HUDEP-2 (cell line): Measurements from ENCODE around the gene NPLOC4.
"Not testable (repeated sequence)": the region's sequence is repeated elsewhere in the genome, so short reads cannot be mapped to it uniquely, and the experiment has no call there.

Experiments used
- DNase-seq, 76 experiments: peaks; one replicate each; lab custom pipeline; 2025; ENCODE audit not compliant: unreplicated experiment in 76 of 76; lab: John Stamatoyannopoulos, UW

NPLOC4 gene

DNA sequence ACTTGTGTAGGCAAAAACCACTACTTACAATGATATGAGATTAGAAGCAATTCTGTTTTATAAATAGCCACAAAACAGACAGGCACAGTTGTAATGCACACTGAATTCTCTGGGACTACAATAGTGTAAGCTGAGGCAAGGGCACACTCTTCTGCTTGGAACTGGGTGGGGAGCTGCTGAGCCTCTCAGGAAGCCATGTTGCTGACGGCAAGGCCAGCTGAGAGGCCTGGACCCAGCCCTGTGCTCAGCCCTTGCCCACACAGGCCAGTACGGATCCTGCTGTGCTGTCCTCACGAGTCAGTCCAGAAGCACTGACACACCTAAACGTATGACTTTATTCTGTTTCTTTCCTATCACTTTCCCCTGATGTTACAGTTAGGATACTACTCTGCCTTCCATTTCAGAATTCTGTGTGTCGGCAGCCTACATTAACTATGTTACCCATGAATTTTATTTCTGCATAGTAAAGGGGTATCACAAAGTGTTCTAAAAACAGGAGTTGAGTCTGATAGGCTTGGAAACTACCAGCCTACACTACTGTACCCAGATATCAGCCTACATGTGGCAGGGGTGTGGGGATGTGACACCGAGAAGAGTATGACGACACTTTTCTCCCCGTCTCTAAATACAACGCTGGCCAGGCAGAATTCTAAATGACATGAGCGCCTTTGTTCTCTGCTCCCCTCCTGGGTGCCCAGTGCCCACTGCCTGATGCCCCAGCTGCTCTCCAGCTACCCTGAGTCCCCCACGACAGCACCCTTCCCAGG is 43.6 kb downstream of the NPLOC4 start:
- DNase-seq: no peak

DNA sequence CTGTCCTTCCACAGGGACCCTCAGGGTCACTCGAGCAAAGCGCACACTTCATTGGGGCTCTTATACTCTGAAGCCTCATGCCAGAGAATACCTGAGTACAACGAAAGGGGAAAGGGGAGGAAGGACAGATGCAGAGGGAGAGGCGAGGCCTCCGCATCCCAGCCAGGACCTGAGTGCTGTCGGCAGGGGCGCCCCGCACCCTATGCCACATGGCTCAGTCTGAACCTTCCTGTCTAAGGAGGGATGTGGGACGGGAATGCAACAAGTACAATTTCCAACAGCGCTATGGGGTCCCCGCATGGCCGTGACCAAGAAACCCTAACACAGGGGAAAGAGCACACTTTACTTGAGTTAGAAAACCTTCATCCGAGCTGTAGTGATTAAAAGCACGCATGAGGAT is 44.9 kb downstream of the NPLOC4 start:
- no peak for DNase-seq

DNA sequence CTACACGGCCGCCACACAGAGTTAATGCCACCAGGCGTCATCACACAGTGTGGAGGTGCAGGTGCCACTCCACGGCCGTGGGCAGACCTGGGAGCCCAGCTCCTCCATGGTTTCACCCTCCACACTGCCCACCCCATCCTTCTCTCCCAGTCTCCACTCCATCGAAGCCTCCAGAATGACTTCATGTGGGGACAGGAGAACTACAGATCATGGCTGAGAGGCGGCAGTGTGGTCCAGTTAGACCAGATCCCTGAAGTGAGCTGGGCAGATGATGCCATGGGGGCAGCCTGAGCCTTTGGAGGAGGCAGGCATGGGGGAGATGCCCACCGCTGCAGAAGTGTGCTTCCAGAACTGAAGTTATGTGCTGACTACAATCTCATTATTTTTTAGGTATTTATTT is 46.8 kb downstream of the NPLOC4 start:
- DNase-seq: no peak

DNA sequence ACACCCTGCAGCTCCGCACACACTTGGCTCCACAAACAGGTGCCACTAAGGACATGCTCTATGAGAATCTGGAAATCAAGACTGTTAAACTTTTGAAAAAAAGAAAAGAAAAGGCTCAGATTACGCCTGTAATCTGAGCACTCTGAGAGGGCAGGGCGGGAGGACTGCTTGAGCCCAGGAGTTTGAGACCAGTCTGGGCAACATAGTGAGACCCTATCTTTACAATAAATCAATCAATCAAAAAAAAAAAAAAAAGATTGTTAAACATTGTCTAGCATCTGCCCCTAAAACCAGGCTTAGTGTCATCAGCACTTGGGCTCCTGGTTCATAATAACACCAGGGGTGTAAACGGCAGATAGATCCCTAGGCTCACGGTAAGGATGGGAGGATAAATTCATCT is 47.3 kb downstream of the NPLOC4 start:
- DNase-seq: no peak

DNA sequence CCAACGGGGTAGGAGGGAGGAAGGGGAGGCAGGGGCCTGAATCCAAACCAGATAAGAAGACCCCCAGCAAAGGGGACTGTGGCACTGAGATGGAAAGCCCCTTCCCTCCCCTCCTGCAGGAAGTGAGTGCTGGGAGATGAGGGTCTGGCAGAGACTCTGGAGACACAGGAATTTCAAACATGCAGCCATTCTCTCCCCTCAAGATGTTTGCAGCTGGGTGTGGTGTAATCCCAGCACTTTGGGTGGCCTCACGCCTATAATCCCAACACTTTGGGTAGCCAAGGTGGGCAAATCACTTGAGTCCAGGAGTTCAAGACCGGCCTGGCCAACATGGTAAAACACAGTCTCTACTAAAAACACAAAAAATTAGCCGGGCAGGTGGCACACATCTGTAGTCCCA is 50.8 kb downstream of the NPLOC4 start:
- no peak for DNase-seq

DNA sequence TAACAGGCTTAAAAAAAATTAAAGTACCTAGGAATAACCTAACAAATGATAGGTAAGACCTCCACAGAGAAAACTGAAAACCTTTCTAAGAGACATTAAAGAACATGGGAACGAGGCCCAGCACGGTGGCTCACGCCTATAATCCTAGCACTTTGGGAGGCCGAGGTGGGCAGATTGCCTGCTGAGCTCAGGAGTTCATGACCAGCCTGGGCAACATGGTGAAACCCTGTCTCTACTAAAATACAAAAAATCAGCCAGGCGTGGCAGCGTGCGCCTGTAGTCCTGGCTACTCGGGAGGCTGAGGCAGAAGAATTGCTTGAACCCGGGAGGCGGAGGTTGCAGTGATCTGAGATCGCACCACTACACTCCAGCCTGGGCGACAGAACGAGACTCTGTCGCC is 52.1 kb downstream of the NPLOC4 start:
- DNase-seq: not testable (repeated sequence)

DNA sequence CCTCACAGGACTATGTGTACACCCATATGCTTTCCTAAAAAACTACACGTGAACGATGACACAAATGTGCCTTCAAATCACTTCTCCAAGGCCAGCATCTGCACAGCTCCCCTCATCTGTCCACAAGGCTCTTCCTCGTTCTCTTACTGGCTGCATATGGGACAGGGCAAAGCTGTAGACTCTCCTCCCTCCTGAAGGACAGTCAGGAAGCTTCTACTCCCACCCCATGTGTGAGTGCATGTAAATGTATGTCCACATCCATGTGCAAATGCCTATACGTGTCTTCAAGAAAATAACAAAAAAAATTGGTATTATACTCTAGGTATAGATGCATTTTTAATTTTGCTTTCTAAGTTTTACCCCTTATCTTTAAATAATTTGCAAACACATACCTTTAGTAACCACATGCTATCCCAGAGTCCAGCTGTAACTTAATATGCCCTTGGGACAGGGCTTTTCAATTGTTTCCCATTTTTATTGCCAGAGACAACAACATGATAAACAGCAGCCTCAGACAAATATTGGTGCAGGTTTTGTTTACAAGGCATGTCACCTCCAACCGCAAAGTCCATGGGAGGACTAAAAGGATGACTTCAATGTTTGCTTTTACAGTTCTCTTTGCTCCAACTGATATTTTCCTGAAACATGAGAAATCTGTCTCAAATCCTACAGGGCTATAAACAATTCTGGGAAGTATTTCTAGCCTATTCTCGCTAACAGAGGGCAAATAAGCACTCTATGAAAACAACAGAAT is 53.1 kb downstream of the NPLOC4 start:
- DNase-seq: no peak

DNA sequence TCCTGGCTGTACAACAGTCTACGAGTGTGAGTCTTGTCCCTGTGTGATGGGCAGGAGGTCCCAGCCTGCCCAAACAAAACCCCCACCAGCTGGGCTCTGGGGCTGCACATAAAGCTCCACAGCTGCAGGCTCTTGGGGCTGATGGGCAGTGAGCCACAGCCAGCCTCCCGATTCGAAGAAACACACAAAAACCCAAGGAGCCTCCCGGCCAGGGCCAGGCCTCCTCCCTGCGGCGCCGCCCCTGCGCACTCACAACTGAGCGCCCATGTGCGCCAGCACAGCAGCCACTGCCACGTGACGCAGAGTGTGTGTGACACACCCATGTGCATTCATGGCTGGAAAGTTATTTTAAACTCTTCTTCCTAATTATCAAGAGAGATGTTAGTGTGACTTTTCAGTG is 54.2 kb downstream of the NPLOC4 start:
- DNase-seq: peak in 52 of 76 experiments; percentile 9 to 88 (median 47)

DNA sequence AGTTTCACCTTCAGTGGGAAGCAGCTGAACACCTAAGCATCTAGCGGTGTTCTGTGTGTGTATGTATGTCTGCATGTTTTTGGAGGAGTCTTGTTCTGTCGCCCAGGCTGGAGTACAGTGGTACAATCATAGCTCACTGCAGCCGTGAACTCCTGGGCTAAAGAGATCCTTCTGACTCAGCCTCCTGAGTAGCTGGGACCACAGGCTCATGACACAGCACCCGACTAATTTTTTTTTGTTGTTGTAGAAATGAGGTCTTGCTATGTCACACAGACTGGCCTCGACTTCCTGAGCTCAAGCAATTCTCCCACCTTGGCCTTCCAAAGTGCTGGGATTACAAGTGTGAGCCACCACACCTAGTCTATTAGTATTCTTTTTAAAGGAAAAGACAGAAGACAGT is 54.6 kb downstream of the NPLOC4 start:
- no peak for DNase-seq

DNA sequence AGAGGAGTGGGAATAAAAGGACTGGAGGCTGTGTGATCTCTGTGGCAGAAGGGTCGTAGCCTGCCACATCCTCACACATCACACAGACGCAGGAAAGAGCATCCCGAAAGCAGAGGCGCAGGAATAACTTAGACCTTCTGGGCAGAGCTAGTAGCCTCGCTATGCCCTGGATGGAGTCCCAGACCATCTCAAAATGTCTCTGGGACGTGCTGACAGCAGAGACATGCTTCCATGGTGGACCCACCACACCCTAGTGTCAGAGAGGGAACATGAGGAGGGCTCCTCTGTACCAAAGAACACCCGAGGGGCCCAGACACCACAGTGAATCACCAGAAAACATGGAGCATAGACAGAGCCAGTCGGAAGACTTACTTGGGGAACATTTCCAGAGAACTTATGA is 55.2 kb downstream of the NPLOC4 start:
- DNase-seq: no peak

DNA sequence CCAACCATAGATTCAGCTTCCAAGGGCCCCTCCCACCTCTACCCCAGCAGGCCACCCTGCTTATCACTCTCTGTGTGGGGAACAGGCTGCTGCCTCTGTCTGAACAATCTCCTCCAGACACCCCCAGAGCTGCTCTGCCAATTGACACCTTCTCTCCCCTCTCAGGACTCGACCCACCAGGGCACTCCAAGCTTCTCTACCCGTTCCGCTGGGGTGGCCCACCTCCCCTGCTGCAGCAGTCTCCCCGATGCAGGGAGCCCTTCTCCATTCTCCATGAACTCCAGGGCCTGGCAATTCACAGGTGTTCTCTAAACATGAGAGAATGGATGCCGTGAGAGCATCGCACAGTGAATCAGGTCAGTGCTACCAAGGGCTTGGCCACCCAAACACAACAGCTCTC is 56.4 kb downstream of the NPLOC4 start:
- DNase-seq: peak in 18 of 76 experiments; percentile 2 to 41 (median 16)

DNA sequence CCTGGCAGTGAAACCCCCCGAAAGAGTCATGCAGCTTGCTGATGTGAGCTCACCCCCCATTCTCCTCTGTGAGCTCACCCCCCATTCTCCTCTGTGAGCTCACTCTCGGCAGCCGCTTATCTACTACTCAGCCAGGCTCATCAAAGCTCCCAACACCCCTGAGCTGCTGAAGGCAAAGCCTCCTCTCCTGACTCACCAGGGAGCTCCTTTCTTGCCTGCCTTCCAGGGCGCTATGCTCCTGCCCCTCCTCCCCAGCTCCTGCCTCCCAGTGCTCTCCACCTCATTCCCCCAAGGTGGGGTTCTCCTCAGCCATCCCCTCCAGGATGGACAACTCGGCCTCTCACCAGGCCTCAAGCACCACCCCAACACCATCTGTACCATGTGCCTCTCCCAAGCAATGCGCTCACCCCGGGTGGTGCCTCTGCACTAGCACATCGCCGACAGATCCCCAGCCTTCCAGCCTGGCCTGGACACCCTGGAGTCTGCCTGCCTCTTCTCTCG is 57.0 kb downstream of the NPLOC4 start:
- DNase-seq: peak in 28 of 76 experiments; percentile 3 to 67 (median 20)

DNA sequence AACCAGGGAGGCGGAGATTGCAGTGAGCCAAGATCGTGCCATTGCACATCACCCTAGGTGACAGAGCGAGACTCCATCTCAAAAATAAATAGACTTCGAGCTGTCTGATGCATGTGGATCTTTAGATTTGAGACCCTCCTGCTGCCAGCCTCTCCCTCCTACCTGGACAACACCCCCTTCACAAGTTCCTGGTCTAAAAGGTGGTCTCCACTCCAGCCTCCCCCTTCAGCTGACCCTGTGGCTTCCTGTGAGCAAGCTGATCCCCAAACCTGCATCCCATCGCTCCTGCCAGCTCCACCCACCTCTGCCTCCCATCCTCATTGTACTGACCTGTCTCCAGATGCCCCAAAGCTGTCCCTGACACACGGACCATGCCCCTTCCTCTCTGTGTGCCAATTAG is 57.6 kb downstream of the NPLOC4 start:
- DNase-seq: no peak

DNA sequence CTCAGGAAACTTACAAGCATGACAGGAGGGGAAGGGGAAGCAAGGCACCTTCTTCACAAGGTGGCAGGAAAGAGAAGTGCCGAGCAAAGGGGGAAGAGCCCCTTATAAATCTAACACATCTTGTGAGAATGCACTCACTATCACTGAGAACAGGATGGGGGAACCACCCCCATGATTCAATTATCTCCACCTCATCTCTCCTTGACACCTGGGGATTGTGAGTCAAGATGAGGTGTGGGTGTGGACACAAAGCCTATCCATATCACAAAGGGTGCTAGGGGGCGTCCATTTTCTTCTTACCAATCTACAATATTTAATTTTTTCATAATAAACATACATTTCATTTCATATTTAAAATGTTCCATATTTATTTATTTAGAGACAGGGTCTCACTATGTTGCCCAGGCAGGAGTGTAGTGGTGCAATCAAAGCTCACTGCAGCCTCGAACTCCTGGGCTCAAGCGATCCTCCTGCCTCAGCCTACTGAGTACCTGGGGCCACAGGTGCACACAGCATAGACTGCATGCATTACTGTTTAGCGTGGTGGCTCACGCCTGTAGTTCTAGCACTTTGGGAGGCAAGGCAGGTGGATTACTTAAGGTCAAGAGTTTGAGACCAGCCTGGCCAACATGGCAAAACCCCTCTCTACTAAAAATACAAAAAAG is 58.2 kb downstream of the NPLOC4 start:
- no peak for DNase-seq

DNA sequence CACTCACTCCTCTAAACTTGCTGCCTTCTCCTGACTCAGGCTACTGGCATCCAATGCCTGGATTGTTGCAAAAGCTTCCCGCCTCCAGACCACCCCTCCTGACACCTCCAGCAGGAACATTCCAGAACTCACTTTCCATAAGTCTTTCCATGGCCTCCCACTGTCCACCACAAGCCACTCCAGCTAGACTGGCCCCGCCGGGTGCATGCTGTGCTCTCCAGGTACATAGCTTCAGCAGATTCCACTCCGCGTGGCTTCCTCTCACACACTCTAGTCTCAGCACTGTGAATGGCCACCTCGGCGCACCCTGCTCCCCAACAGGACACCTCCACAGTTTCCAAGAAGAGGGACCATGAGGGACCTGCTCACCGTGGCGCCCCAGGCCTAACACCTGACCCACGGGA is 58.9 kb downstream of the NPLOC4 start:
- DNase-seq: peak in 1 of 76 experiments; percentile 4

DNA sequence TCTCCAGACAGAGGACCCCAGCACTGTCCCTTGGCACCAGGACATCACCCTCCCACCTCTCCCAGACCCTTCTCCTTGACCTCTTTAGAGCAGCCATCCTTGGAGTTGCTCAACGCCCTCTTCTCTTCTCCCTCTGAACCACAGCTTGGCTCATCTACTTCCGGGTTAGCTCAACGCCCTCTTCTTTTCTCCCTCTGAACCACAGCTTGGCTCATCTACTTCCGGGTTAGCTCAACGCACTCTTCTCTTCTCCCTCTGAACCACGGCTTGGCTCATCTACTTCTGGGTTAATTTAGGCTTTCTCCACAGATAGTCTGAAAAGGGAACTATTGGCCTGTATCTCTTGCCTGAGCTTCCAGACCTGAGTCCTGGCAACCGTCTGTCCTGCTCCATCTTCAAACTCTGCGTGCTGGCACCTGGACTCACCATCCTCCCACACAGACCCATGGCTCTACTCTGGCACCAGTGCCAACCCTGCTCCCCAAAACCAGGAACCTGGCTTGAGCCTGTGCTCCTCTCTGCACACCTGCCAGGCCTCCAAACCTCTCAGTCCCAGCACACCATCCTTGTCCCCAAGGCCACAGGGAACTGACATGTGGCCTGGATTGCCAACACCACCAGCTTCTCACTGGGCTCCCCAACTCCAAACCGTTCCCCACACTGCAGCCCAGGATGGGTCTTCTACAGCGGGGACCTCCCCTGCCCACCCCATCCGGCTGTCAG is 59.5 kb downstream of the NPLOC4 start:
- no peak for DNase-seq

DNA sequence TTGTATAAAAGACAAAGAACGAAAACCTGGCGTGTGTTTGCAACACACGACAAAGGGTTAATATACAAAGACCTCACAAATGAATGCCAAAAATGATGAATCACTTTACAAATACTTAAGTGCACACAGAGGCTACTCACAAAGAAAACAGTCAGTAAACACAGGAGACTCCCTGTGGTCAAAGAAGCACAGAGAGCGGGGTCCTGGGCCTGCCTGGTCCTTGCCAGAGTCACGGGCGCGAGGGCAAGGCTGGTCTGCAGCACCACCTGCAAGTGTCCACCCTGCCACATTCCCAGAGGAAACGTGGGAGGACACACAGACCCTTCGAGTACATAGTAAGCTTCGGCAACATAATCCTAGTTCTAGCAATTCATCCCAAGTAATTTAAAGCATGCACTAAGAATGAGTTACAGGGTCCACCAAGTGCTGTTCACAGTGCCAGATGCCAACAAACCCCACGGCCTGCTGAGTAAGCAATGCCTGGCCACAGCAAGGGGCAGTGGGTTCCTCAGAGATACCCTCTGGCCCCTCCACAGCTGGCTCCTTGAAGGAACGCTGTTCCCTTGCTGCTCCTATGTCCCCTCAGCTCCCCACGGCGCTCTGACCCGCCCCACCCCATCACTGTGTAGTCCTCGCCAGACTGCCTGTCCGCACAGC is 60.2 kb downstream of the NPLOC4 start:
- DNase-seq: no peak

DNA sequence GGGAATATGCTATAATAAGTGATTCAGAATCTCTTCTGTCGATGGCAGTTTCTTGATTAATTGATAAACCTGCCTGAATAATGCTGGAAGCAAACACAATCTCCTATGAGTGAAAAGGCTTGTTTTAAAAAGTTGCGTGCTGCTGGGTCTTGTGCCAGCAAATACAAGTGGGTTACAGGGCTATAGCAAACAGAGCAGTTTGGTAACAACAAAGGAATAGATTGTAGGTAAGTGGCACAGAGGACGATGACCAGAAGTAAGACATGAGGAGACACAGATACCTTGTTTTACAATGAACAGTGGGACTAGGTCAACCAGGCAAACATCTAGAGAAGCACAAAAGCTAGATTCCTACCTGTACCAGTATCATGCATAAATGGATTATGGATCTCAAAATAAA is 61.1 kb downstream of the NPLOC4 start:
- no peak for DNase-seq

DNA sequence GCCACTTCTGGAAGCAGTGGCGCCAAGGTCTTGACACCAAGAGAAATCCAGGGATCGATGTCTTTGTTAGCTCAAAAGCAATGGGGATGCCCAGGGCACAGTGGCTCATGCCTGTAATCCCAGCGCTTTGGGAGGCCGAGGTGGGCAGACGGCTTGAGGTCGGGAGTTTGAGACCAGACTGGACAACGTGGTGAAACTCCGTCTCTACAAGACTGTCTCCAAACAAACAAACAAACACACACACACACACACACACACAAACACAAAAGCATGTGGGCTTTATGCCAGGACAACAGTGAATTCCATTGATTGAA is 62.3 kb downstream of the NPLOC4 start:
- DNase-seq: no peak

DNA sequence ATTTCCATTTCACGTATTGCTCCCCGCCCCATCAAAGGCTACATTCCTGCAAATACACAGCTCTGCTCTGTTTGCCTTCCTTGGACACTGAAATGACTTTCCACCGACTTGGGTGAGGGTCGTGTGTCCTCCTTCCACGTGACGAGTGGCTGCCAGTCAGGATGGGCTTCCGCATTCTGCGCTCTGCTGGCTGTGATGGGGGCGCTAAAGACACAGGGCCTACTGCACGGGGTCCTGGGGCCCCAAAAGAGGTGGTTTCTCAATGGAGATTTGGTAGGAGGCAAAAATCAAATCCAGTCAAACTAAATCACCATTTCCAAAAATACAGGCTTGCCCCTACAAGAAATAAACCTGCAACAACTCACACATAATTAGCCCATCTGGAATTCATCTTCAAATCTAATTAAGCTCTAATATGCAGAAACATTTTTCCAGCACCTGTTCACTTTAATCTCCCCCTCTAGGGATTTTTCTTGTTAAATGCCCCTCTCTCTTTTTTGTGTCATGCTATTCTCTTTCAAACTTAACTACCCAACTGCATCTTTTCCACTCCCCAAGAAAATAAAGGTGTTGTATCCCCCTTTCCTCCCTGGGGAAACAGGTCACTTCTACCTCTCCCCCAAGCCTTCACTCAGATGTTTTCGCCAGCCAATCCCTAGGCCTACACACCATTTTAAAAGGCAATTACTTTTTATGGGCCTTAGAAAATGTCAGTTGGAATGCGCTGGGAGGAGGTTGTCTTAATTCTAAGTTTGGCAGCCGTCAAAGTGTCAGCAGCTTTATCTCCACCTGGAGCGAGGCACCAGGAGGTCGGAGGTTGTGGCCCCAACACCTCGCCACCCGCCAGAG is 62.9 kb downstream of the NPLOC4 start:
- DNase-seq: no peak
